HT1080 (cell line): Measurements from ENCODE around the gene HINT2. TPM values are rescaled to one million over a fixed set of nuclear protein-coding genes. Genes with fewer than 3 reads are reported as not detected.
A peak's percentile ranks its signal among the peaks of the same experiment; 100 is the strongest.

Experiments used
- DNase-seq: peaks from one replicate; pipeline ENCODE4 v3.0.0-alpha.2; 2015; ENCODE audit warnings: low read depth
- total RNA-seq: library from RNA; depleted of rRNA; stranded (reverse); fragments of >200 nt; shearing (Covaris generic); gene quantifications from 2 replicates; pipeline ENCODE4 v1.2.3, GENCODE V29; 2014

The HINT2 gene
- total RNA-seq, 1 experiment from 2014 or later, result 72.7 TPM

DNA sequence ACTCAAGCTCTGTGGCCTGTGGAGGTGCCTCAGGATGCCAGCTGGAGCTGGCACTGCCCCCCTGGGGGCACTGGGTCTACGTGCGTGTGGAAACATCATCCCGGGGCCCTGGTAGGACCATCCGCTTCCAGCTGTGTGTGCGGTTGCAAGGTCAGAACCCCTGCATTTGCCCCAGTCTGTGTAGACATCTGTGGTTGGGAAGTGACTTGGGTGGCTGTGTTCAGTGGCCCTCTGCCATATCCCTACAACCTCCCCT is 26.7 kb upstream of the HINT2 start:
- no peak for DNase-seq

- DNase-seq, result no peak
These were observed 26.2 kb upstream of the HINT2 start for GRCh38 chr9:35840881-35841644.

DNA sequence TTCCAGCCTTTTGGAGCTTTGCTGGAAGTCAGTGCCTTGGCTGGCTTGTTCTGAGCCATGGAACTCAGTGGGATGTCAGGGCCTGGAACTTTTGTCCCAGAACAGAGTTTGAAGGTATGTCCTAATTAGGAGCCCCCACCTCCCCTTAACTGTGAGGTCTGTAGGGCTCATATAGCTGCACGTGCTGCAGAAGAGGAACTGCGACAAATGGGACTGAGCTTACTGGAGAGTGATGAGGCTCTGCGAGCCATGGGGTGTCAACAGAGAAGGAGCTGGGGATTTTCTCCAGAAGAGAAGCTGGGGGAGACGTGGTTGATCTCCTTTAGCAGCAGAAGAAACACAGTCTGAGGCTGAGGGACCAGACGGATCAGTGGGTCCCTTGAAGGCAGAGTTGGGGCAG is 25.1 kb upstream of the HINT2 start:
- DNase-seq, result no peak

DNA sequence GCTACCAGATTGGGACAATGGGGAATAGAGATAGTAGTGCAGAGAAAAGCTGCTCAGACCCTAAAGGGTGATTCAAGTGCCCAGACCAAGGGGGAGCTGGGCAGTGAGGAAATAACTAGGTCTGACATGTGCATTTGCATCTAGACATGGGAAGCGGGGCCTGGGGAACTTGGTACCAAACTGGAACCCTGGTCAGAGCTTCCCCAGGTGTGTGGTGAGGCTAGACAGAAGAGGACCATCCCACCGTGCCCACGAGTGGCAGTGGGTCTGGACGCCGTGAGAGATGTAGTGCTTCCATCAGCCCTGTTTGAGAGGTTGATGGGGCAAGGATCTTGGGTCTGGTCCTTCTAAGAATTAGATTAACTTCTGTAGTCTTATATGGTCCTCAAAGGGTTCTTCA is 21.8 kb upstream of the HINT2 start:
- DNase-seq, result no peak

DNA sequence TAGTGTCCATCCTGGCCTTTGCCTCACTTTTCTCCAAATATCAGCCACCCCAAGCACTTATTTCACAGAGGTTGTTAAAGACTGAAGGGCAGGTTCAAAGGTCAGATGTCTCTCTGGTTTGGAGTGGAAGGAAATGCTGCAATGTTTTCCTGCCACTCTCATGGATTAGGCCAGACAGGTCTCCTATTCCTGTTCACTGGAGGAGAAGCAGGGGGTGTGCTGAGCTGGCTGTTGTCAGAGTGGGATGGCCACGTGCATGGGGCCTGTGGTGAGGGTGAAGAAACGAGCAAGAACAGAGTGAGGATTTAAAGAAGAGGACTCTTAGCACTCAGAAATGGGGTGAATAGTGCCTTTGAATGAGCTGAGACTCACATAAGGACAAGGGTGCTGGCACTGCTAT is 20.9 kb upstream of the HINT2 start:
- DNase-seq, result no peak

- DNase-seq, result no peak
These were observed 20.4 kb upstream of the HINT2 start for GRCh38 chr9:35835216-35835632.

DNA sequence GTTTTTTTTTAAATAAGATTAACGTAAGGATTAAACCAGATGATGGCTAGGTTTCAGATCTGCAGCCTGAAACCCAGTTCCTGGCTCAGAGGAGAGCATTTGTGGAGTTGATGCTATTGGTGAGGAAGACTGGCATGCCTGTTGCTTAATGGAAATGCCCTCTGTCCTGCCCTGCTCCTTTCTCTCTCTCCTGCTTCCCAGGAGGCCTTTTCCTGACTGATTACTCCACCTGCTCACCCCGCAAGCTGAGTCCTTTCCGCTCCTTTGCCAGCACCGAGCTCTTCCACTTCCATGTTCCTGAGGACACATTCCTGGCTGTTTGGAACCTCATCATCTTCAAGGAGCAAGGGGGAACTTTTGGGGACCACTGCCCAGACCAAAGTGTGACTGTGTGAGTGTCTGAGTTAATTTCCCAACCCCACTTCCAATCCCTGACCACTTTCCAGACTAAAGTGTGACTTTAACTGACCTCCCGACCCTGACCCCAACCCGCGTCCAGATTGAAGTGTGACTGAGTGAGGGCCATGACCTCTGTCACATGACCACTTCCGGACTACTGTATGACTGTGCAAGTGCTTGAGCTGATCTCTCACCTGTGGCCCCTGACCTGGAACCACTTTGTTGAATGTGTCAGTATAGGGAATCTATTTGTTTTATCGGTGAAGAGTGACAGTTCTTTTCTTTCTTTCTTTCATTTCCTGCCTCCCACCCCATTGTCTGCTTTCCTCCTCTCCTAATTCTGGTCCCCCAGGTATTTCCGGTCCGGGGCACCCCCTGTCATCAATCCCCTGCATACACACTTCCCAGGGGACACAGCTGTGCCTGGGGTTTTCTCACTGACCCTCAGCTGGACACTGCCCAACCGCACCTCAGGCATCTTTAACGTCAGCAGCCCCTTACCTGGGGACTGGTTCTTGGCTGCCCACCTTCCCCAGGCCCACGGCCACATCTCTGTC is 19.7 kb upstream of the HINT2 start:
- no peak for DNase-seq

DNA sequence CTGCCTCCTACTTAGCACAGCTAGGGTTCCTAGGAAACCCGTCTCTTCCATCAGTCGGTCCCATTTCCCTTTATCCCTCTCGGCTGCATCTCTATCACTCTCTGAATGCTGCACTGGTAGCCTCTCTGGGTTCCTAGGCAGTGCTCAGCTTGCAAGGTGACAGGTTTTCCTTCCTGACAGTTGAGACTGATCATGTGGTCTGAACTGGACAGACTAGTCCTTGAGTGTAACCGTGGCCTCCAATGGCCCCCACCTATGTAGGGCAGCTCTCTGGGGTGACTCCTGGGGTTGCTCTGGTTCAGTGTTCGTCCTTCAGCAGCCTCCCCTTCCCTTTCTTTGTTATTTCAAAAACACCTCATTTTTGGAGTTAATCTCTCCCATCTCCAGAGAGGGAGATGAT is 18.0 kb upstream of the HINT2 start:
- DNase-seq, result no peak

DNA sequence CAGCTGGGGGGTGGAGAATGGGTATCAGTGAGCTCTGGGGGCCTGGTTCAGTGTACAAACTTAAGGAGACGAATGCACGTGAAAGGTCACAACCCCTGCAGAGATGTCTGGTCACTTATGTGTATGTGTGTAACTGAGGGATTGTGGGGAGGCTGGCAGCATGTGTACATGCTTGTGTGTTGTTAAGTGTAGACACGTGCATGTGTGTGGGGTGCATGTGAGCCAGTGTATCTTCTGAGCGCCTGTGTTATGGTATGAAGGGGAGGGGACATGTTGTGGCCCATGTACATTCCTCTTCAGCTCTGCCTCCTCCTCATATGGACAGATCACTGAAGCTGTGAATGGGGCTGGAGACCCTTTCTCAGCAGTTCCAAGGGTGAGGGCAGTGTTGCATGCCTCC is 16.2 kb upstream of the HINT2 start:
- DNase-seq, result no peak

- DNase-seq, result no peak
These were observed 14.9 kb upstream of the HINT2 start for GRCh38 chr9:35829764-35830096.

GRCh38 chr9:35829084-35829763 is 14.4 kb upstream of the HINT2 start, which contains the start of gene TMEM8B:
TMEM8B (plus strand) TSS chr9:35829228; CDS start chr9:35829448, 220 bp downstream.
- DNase-seq, result peak; percentile 65

GRCh38 chr9:35828716-35829083 is 13.9 kb upstream of the HINT2 start, which contains the start of gene FAM221B:
FAM221B (minus strand) TSS chr9:35828732; CDS start chr9:35826161, 2,571 bp downstream.
- DNase-seq, result no peak

GRCh38 chr9:35827486-35827885 is 12.6 kb upstream of the HINT2 start:
- peak; percentile 25 for DNase-seq

DNA sequence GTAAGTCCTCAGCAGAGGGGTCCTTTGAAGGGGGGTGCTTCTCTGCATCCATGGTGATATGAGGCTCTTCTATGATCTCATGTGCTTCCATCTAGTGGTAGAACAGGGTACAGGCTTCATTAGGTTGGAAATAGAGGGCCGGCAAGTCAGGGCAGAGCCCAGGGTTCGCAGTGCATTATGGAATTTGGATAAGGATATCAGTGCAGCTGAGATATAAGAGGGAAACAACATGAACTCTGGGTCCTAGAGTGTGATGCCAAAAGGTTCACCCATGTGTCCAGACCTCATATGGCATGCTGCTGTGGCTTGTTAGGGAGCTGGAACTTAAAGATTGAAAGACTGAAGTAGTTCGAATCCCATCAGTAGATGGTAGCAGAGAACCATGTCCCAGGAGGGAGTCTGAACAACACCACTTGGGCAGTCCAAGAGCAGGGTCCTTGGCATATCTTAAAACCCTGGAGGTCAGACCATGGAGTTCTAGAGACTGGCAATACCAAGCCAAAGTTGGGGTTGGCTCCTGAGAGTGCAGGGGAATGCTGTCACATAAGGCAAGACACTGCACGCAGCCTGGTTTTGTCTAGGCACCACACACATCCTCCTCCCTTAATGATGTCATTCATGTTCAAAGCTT is 11.3 kb upstream of the HINT2 start:
- peak; percentile 72 for DNase-seq

- peak; percentile 25 for DNase-seq
These were observed 8.1 kb upstream of the HINT2 start for GRCh38 chr9:35822926-35823325.

DNA sequence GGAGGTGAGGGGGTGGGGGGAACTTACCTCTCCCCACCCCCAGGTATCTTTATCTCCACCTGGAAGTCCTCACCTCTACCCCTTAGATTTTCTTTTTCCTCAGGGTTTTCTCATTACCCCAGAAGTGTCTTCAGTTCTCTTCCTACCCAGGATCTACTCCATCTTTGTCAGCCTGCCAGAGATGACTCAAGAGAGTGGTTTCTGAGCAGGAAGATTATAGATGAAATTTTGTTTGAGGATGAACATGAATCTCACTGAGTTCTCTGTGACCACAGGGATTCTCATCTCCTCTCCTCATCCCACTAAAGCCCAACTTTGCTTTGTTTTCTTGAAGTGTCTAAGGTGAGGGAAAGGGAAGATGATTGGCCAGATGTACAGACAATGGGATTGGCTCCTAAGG is 5.2 kb upstream of the HINT2 start:
- peak; percentile 69 for DNase-seq

DNA sequence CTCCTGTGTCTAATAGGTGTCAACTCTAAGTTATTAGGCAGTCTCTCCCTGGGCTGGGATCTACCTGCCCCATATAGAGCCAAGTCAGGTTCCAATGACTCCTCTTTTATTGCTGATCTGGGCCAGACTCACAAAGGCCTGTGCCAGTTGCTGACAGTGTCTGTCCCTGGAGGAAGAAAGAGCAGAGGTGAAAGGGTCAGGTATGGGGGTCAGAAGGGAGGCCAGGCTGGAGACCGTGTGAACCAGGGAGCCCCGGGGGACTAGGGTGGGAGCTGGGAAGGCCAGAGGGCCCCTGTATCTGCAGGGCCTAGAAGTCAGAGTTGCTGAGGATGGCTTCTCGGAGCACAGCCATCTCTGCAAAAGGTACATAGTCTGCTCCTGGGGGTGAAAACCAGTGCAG is 3.5 kb upstream of the HINT2 start:
- no peak for DNase-seq

DNA sequence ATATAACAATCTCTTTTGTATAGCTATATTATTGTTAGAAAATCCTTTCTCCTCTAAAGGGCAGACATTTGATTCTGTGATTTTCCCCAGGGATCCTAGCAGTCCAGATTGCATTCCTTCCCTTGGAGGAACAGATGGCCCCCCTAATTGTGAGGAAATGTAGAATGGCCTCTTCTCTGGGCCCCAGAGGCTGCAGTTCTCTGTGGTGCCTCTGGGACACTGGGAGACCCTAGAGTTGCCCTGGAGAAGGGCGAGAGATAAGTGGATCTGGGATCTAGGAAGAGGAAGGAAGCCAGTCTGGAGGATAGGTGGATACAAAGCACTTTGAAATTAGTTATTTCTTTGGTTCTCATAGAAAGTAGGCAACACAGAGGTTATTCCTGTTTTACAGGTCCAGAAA is 1.9 kb upstream of the HINT2 start:
- DNase-seq, result no peak

- peak; percentile 67 for DNase-seq
These were observed 569 bp downstream of the HINT2 start for GRCh38 chr9:35814106-35814840.

GRCh38 chr9:35813434-35814105 is 1.3 kb downstream of the HINT2 start:
- peak; percentile 38 for DNase-seq
